GM10248 (cell line): ENCODE data around the gene CHMP4B.

Experiments used
- CTCF ChIA-PET: fragments of 300-600 bp; sonication (Branson Sonifier 250); formaldehyde crosslinking; extraction: SDS; loops from one replicate; lab custom pipeline; 2021; ENCODE audit warnings: antibody characterized with exemption; lab: Yijun Ruan, JAX
- POLR2A ChIA-PET: fragments of 350-650 bp; sonication (Branson Sonifier 250); formaldehyde crosslinking; extraction: SDS; loops from one replicate; lab custom pipeline; 2020; ENCODE audit warnings: antibody characterized with exemption; lab: Yijun Ruan, JAX
- DNase-seq: peaks from one replicate; pipeline ENCODE4 v3.0.0; 2012; ENCODE audit errors: extremely low spot score
- CTCF ChIP-seq: IDR thresholded peaks from 2 replicates; pipeline ENCODE4 v1.5.1; 2012; ENCODE audit warnings: mild to moderate bottlenecking, low read depth; ENCODE audit errors: extremely low read depth, missing control alignments, control extremely low read depth

The CHMP4B gene

GRCh38 chr20:33830371-33830770 is 19.2 kb downstream of the CHMP4B start:
- ChIA-PET POLR2A (no interaction called here), CTCF (interaction anchor here (1.0 kb wide), 1 partner anchor 33 kb away, joined by 3 read pairs; no protein-coding TSS in a partner anchor)
- TF ChIP-seq CTCF: no peak
- no peak for DNase-seq

- ChIA-PET CTCF (interaction anchor here (1.4 kb wide), 1 partner anchor 13 kb away, joined by 3 read pairs; no protein-coding TSS in a partner anchor), POLR2A (no interaction called here)
- TF ChIP-seq CTCF: no peak
- DNase-seq: no peak
Measured at GRCh38 chr20:33832103-33832804, 21.1 kb downstream of the CHMP4B start.

- CTCF ChIA-PET: no interaction called here
- DNase-seq: no peak
- no peak for TF ChIP-seq CTCF
- POLR2A ChIA-PET: no interaction called here
Measured at GRCh38 chr20:33833333-33833732, 22.2 kb downstream of the CHMP4B start.

- no peak for TF ChIP-seq CTCF
- ChIA-PET POLR2A (no interaction called here), CTCF (interaction anchor here (0.9 to 4.3 kb wide), 4 partner anchors 10 to 167 kb away, joined by 3 to 21 read pairs (median 6); no protein-coding TSS in a partner anchor)
- DNase-seq: no peak
Measured at GRCh38 chr20:33835615-33836172, 24.5 kb downstream of the CHMP4B start.

- CTCF ChIA-PET: interaction anchor here (0.9 to 4.3 kb wide), 3 partner anchors 10 to 168 kb away, joined by 3 to 21 read pairs (median 9); no protein-coding TSS in a partner anchor
- DNase-seq: no peak
- no peak for TF ChIP-seq CTCF
- POLR2A ChIA-PET: no interaction called here
Measured at GRCh38 chr20:33836277-33836676, 25.1 kb downstream of the CHMP4B start.

- TF ChIP-seq CTCF: no peak
- no peak for DNase-seq
- ChIA-PET POLR2A (interaction anchor here (0.7 kb wide), 1 partner anchor 278 kb away, joined by 3 read pairs; no protein-coding TSS in a partner anchor), CTCF (interaction anchor here (1.6 to 4.3 kb wide), 3 partner anchors 11 to 26 kb away, joined by 5 to 21 read pairs (median 9); no protein-coding TSS in a partner anchor)
Measured at GRCh38 chr20:33837096-33837830, 26.1 kb downstream of the CHMP4B start.
